Subcutaneous adipose tissue (tissue), 4 donors: ENCODE measurements around the gene GPR84. TPM values are rescaled to one million over a fixed set of nuclear protein-coding genes. Genes with fewer than 3 reads are reported as not detected.

Experiments used
- small RNA-seq: library from RNA; depleted of rRNA; stranded (forward); fragments of <200 nt; gene quantifications from one replicate; pipeline ENCODE3, GENCODE V24; 2016
- total RNA-seq, 4 donors: library from RNA; depleted of rRNA; stranded (reverse); fragments of >200 nt; gene quantifications; one replicate each; pipeline ENCODE4 v1.1.0, GENCODE V29; 2016

GPR84 gene
- total RNA-seq, 4 donors from 2014 or later: 0.44 to 1.1 (median 0.51) TPM; not detected in 1

Small RNA genes lying within 50 kb of the gene (small RNA-seq; reads per million reads assigned to genes)
- gene MIR148B (38.0 reads per million, percentile 96 among the genes with 10 or more reads in this experiment), gene RN7SL744P (not detected), gene RNU6-950P (not detected)

Other genes with a start within 250 kb of the GPR84 start
- gene SMUG1, start 175.5 kb downstream of the GPR84 start, total RNA-seq: 10 to 100 TPM; 17.1 to 32.8 (median 24.4) TPM
- 10 to 100 TPM; 19.2 to 32.4 (median 24.0) TPM for gene CBX5, start 84.4 kb downstream of the GPR84 start, total RNA-seq
- gene HNRNPA1, start 83.8 kb downstream of the GPR84 start, total RNA-seq: 100 to 1,000 TPM; 352 to 490 (median 450) TPM
- gene NFE2, start 63.5 kb downstream of the GPR84 start, total RNA-seq: under 1 TPM in 1 of 4 donors, not detected in 3; 0.51 TPM
- 10 to 100 TPM; 60.8 to 92.3 (median 79.5) TPM for gene COPZ1, start 39.4 kb downstream of the GPR84 start, total RNA-seq
- gene ZNF385A, start 20.2 kb upstream of the GPR84 start, total RNA-seq: 10 to 100 TPM in 3 of 4 donors, 1 to 10 TPM in 1; 8.8 to 53.9 (median 21.1) TPM
- 100 to 1,000 TPM in 2 of 4 donors, 10 to 100 TPM in 2; 81.5 to 150 (median 109) TPM for gene ITGA5, start 54.8 kb upstream of the GPR84 start, total RNA-seq
- gene GTSF1, start 109.1 kb upstream of the GPR84 start, total RNA-seq: 1 to 10 TPM in 1 of 4 donors, not detected in 3; 9.3 TPM
- gene NCKAP1L, start 133.3 kb upstream of the GPR84 start, total RNA-seq: 100 to 1,000 TPM in 1 of 4 donors, 10 to 100 TPM in 3; 31.1 to 166 (median 49.3) TPM
- 10 to 100 TPM; 28.0 to 50.3 (median 42.1) TPM for gene PDE1B, start 185.1 kb upstream of the GPR84 start, total RNA-seq
- 100 to 1,000 TPM; 140 to 959 (median 219) TPM for gene PPP1R1A, start 224.2 kb upstream of the GPR84 start, total RNA-seq